Lung (tissue), 12 donors: ENCODE measurements around the gene CFAP45. TPM values are rescaled to one million over a fixed set of nuclear protein-coding genes. Genes with fewer than 3 reads are reported as not detected.

ENCODE experiments used
- ATAC-seq: fragments of 200-7000 bp; cut with Tn5 transposase; one replicate; pipeline ENCODE4 v1.9.1; 2020; ENCODE audit warnings: moderate number of reproducible peaks; ENCODE audit not compliant: insufficient read depth, low FRiP score
- DNase-seq, 3 donors: peaks; one replicate each; pipeline ENCODE4 v3.0.0-alpha.2; 2013 to 2017
- H3K27ac ChIP-seq, 2 donors: one replicate each; pipeline ENCODE4 v1.5.1; 2013; ENCODE audit warnings: mild to moderate bottlenecking in 2 of 2, moderate library complexity in 2 of 2, control low read depth in 1 of 2, inconsistent platforms in 1 of 2, low read depth in 1 of 2, low read length in 1 of 2
- H3K27me3 ChIP-seq, 3 donors: one replicate each; pipeline ENCODE4 v1.5.1; 2013; ENCODE audit warnings: low read length in 2 of 3; ENCODE audit not compliant: control insufficient read depth in 3 of 3, insufficient read depth in 3 of 3
- H3K36me3 ChIP-seq, 4 donors: one replicate each; pipeline ENCODE4 v1.5.1; 2013; ENCODE audit warnings: low read length in 4 of 4, mild to moderate bottlenecking in 1 of 4, moderate library complexity in 1 of 4; ENCODE audit not compliant: control insufficient read depth in 4 of 4, insufficient read depth in 4 of 4
- H3K4me1 ChIP-seq, 5 donors: one replicate each; pipeline ENCODE4 v1.5.1; 2013; ENCODE audit warnings: low read length in 5 of 5, mild to moderate bottlenecking in 2 of 5, moderate library complexity in 1 of 5; ENCODE audit not compliant: control insufficient read depth in 5 of 5, insufficient read depth in 5 of 5
- H3K4me3 ChIP-seq: one replicate; pipeline ENCODE4 v1.5.1; 2013; ENCODE audit warnings: mild to moderate bottlenecking, control low read depth, moderate library complexity
- H3K9ac ChIP-seq, 2 donors: one replicate each; pipeline ENCODE4 v1.5.1; 2013; ENCODE audit warnings: low read length in 2 of 2, control low read depth in 1 of 2; ENCODE audit not compliant: insufficient read depth in 1 of 2
- H3K9me3 ChIP-seq, 4 donors: one replicate each; pipeline ENCODE4 v1.5.1; 2013; ENCODE audit warnings: low read length in 3 of 4, mild to moderate bottlenecking in 1 of 4, moderate library complexity in 1 of 4; ENCODE audit not compliant: control insufficient read depth in 4 of 4, insufficient read depth in 3 of 4
- CTCF ChIP-seq: IDR thresholded peaks from 2 replicates; pipeline ENCODE4 v1.5.1; 2012; ENCODE audit warnings: mild to moderate bottlenecking; ENCODE audit errors: control extremely low read depth, extremely low read depth
- WGBS, 2 donors: extraction: QIAGEN DNeasy Blood & Tissue Kit; methylation state at CpG; one replicate each; pipeline ENCODE4 v1.1.7; 2013; 5-methylcytosine and 5-hydroxymethylcytosine counted together
- polyA plus RNA-seq, 2 donors: library from polyadenylated mRNA; stranded (reverse); fragments of 200-250 nt; gene quantifications; one replicate each; pipeline ENCODE4 v1.2.1, GENCODE V29; 2013
- total RNA-seq, 2 donors: library from RNA; depleted of rRNA in 1 of 2; stranded (reverse); fragments of >200 nt in 1 of 2; gene quantifications; one replicate each; pipeline ENCODE4 v1.2.1, GENCODE V29; 2014 to 2021
- donor health status: control.
- donor health status: control.
- donor health status: Bipolar disorder and iron deficiency.
- donor health status: healthy.
- donor health status: DM: yes; HTN: yes; CAD: no.

The CFAP45 gene
- total and polyA plus RNA-seq, 4 donors: 9.4 to 29.5 (median 13.1) TPM

- peak in 1 of 3 donors; percentile 10 for DNase-seq
- 73 to 79% methylated on average over 9 of the region's 9 CpGs for WGBS, 2 donors
- Histone ChIP-seq H3K9me3 (no peaks in the 10 kb centered on the region), H3K36me3 (no peaks in the 10 kb centered on the region), H3K9ac (no peak overlapping the region), H3K4me1 (peaks cover 0 to 22% (median 8%) of the 10 kb centered on the region in 5 donors), H3K27ac (no peak overlapping the region), H3K27me3 (no peaks in the 10 kb centered on the region), H3K4me3 (no peak overlapping the region)
- ATAC-seq: no peak
- TF ChIP-seq CTCF: no peak
Observed at GRCh38 chr1:159943908-159944622, 44.1 kb upstream of the CFAP45 start.

GRCh38 chr1:159943278-159943640, 43.3 kb upstream of the CFAP45 start:
- H3K9ac ChIP-seq: no peak overlapping the region
- ATAC-seq (no peak), DNase-seq (no peak)
- no peak overlapping the region for H3K27ac ChIP-seq
- no peak for TF ChIP-seq CTCF
- WGBS, 2 donors: 81 to 96% methylated on average over 5 of the region's 5 CpGs
- no peaks in the 10 kb centered on the region for H3K27me3 ChIP-seq
- H3K9me3 ChIP-seq: no peaks in the 10 kb centered on the region
- no peak overlapping the region for H3K4me3 ChIP-seq
- H3K36me3 ChIP-seq: no peaks in the 10 kb centered on the region
- peaks cover 0 to 22% (median 8%) of the 10 kb centered on the region in 5 donors for H3K4me1 ChIP-seq

GRCh38 chr1:159942632-159943277, 42.8 kb upstream of the CFAP45 start:
- DNase-seq (no peak), ATAC-seq (no peak)
- no peak for TF ChIP-seq CTCF
- H3K4me1 ChIP-seq: peaks cover 0 to 24% (median 8%) of the 10 kb centered on the region in 5 donors
- no peak overlapping the region for H3K27ac ChIP-seq
- no peak overlapping the region for H3K9ac ChIP-seq
- no peaks in the 10 kb centered on the region for H3K9me3 ChIP-seq
- no peak overlapping the region for H3K4me3 ChIP-seq
- WGBS, 2 donors: 88 to 95% methylated on average over 15 of the region's 15 CpGs
- H3K27me3 ChIP-seq: no peaks in the 10 kb centered on the region
- no peaks in the 10 kb centered on the region for H3K36me3 ChIP-seq
